DND-41 (cell line): ENCODE results near the gene POMGNT2.

Experiments
- ATAC-seq: fragments of 200-7000 bp; cut with Tn5 transposase; 3 replicates; pipeline ENCODE4 v1.9.1; 2021; ENCODE audit warnings: low read depth; ENCODE audit not compliant: insufficient read depth
- DNase-seq: peaks from one replicate; pipeline ENCODE4 v3.0.0-alpha.2; 2020
- H2AFZ ChIP-seq: 2 replicates; pipeline ENCODE4 v1.6.0; 2012; ENCODE audit warnings: low read depth, low read length
- H3K27ac ChIP-seq: 2 replicates; pipeline ENCODE4 v1.5.1; 2012; ENCODE audit warnings: low read length, inconsistent platforms
- H3K27me3 ChIP-seq: fragments of 200-600 bp; sonication (generic); 2 replicates; pipeline ENCODE4 v1.6.0; 2012; ENCODE audit warnings: low read length, mild to moderate bottlenecking, inconsistent platforms; ENCODE audit not compliant: insufficient read depth, poor library complexity
- H3K36me3 ChIP-seq: 2 replicates; pipeline ENCODE4 v1.5.1; 2012; ENCODE audit warnings: low read length, inconsistent platforms; ENCODE audit not compliant: insufficient read depth
- H3K4me1 ChIP-seq: 2 replicates; pipeline ENCODE4 v1.5.1; 2012; ENCODE audit warnings: mild to moderate bottlenecking, low read length; ENCODE audit not compliant: insufficient read depth
- H3K4me2 ChIP-seq: 2 replicates; pipeline ENCODE4 v1.6.0; 2012; ENCODE audit warnings: mild to moderate bottlenecking, moderate library complexity, low read length, inconsistent platforms; ENCODE audit not compliant: insufficient read depth
- H3K4me3 ChIP-seq, 2 experiments: fragments of 200-600 bp in 1 of 2; shearing (Covaris generic) in 1 of 2; 2 replicates each; pipeline ENCODE4 v1.5.1; 2012 to 2016; ENCODE audit warnings: inconsistent platforms in 2 of 2, low read length in 2 of 2, mild to moderate bottlenecking in 2 of 2, low read depth in 1 of 2, moderate library complexity in 1 of 2
- H3K79me2 ChIP-seq: 2 replicates; pipeline ENCODE4 v1.6.0; 2012; ENCODE audit warnings: low read length, inconsistent platforms; ENCODE audit not compliant: insufficient read depth
- H3K9ac ChIP-seq: 2 replicates; pipeline ENCODE4 v1.6.0; 2012; ENCODE audit warnings: low read depth, mild to moderate bottlenecking, inconsistent platforms, low read length, moderate library complexity
- H3K9me3 ChIP-seq: 2 replicates; pipeline ENCODE4 v1.5.1; 2012; ENCODE audit warnings: low read length, moderate library complexity, mild to moderate bottlenecking, inconsistent platforms; ENCODE audit not compliant: insufficient read depth, severe bottlenecking
- H4K20me1 ChIP-seq: 2 replicates; pipeline ENCODE4 v1.6.0; 2012; ENCODE audit warnings: low read length; ENCODE audit not compliant: insufficient read depth
- CTCF ChIP-seq: IDR thresholded peaks from 2 replicates; pipeline ENCODE4 v1.5.1; 2012; ENCODE audit warnings: borderline replicate concordance, low read length, moderate library complexity, mild to moderate bottlenecking; ENCODE audit not compliant: poor library complexity, severe bottlenecking; ENCODE audit errors: extremely low read depth
- EZH2 ChIP-seq: IDR thresholded peaks from 3 replicates; pipeline ENCODE4 v1.6.1; 2012; ENCODE audit warnings: borderline replicate concordance, low read depth, mild to moderate bottlenecking, moderate library complexity, low read length, inconsistent platforms; ENCODE audit not compliant: severe bottlenecking

Gene POMGNT2

GRCh38 chr3:43031485-43031884, 74.4 kb downstream of the POMGNT2 start:
- no peak for DNase-seq
- H4K20me1 ChIP-seq, result no peaks in the 10 kb centered on the region
- H3K36me3 ChIP-seq, result no peaks in the 10 kb centered on the region
- ATAC-seq, result no peak
- no peak overlapping the region for H3K27ac ChIP-seq
- H3K9ac ChIP-seq, result no peak overlapping the region
- no peaks in the 10 kb centered on the region for H3K79me2 ChIP-seq
- no peak overlapping the region for H3K4me2 ChIP-seq
- no peaks in the 10 kb centered on the region for H3K9me3 ChIP-seq
- no peaks in the 10 kb centered on the region for H3K4me1 ChIP-seq
- no peak for TF ChIP-seq CTCF
- TF ChIP-seq EZH2, result no peak
- H3K27me3 ChIP-seq, result no peaks in the 10 kb centered on the region
- H2AFZ ChIP-seq, result no peak overlapping the region
- no peak overlapping the region for H3K4me3 ChIP-seq

GRCh38 chr3:43030162-43030935, 75.5 kb downstream of the POMGNT2 start:
- peaks cover 5% of the 10 kb centered on the region for H3K4me1 ChIP-seq
- H3K9ac ChIP-seq, result no peak overlapping the region
- TF ChIP-seq EZH2 (no peak), CTCF (no peak)
- no peaks in the 10 kb centered on the region for H3K79me2 ChIP-seq
- DNase-seq (no peak), ATAC-seq (no peak)
- no peak overlapping the region for H3K4me3 ChIP-seq
- no peaks in the 10 kb centered on the region for H3K27me3 ChIP-seq
- H3K9me3 ChIP-seq, result no peaks in the 10 kb centered on the region
- H3K4me2 ChIP-seq, result no peak overlapping the region
- H3K27ac ChIP-seq, result no peak overlapping the region
- H4K20me1 ChIP-seq, result no peaks in the 10 kb centered on the region
- no peak overlapping the region for H2AFZ ChIP-seq
- H3K36me3 ChIP-seq, result no peaks in the 10 kb centered on the region
